ENCODE data around the gene NELL1. TPM values are rescaled to one million over a fixed set of nuclear protein-coding genes. Genes with fewer than 3 reads are reported as not detected.
A peak's percentile ranks its signal among the peaks of the same experiment; 100 is the strongest.

NELL1 gene
- total RNA-seq, 2 donors from 2014 or later: 0.09 to 0.11 TPM

- no peaks in the 10 kb centered on the region for H3K4me1 ChIP-seq (ENCODE audit: control insufficient read depth, insufficient read depth, low read length)
- no peak overlapping the region for H3K27ac Mint-ChIP-seq
- peaks cover 46% of the 10 kb centered on the region for H3K27me3 Mint-ChIP-seq (ENCODE audit: insufficient read depth)
- H3K9me3 ChIP-seq (ENCODE audit: control insufficient read depth, low read length): no peaks in the 10 kb centered on the region
- H3K27ac ChIP-seq (ENCODE audit: low read depth, low read length): no peak overlapping the region
- no peak overlapping the region for H3K9ac ChIP-seq (ENCODE audit: extremely low read depth, low read length, poor library complexity, severe bottlenecking)
- DNase-seq: peak; percentile 86
- no peak overlapping the region for H3K4me3 ChIP-seq (ENCODE audit: low read length)
- H3K4me3 Mint-ChIP-seq: no peak overlapping the region
- H3K27me3 ChIP-seq (ENCODE audit: control insufficient read depth, insufficient read depth, low read length, poor library complexity, severe bottlenecking): peaks cover 12% of the 10 kb centered on the region
- H3K36me3 Mint-ChIP-seq (ENCODE audit: low read depth): no peaks in the 10 kb centered on the region
- WGBS, 2 experiments (ENCODE audit: insufficient coverage in 1 of 2, insufficient read length in 1 of 2): 41 to 44% methylated on average over 4 of the region's 4 CpGs
- no peaks in the 10 kb centered on the region for H3K9me3 Mint-ChIP-seq
- peak; percentile 93 for TF ChIP-seq CTCF (conservative IDR thresholded peaks at IDR 0.05)
- H3K36me3 ChIP-seq (ENCODE audit: control insufficient read depth, insufficient read depth, low read length): no peaks in the 10 kb centered on the region
- H3K4me1 Mint-ChIP-seq: no peaks in the 10 kb centered on the region
Measured at GRCh38 chr11:20647976-20648565, 21.3 kb upstream of the NELL1 start.

- Mint-ChIP-seq H3K9me3 (no peaks in the 10 kb centered on the region), H3K4me1 (no peaks in the 10 kb centered on the region), H3K36me3 (ENCODE audit: low read depth) (no peaks in the 10 kb centered on the region), H3K27ac (no peak overlapping the region), H3K27me3 (ENCODE audit: insufficient read depth) (peaks cover 60% of the 10 kb centered on the region), H3K4me3 (no peak overlapping the region)
- Histone ChIP-seq H3K4me3 (ENCODE audit: low read length) (no peak overlapping the region), H3K9ac (ENCODE audit: extremely low read depth, low read length, poor library complexity, severe bottlenecking) (no peak overlapping the region), H3K36me3 (ENCODE audit: control insufficient read depth, insufficient read depth, low read length) (no peaks in the 10 kb centered on the region), H3K4me1 (ENCODE audit: control insufficient read depth, insufficient read depth, low read length) (no peaks in the 10 kb centered on the region), H3K9me3 (ENCODE audit: control insufficient read depth, low read length) (no peaks in the 10 kb centered on the region), H3K27ac (ENCODE audit: low read depth, low read length) (no peak overlapping the region), H3K27me3 (ENCODE audit: control insufficient read depth, insufficient read depth, low read length, poor library complexity, severe bottlenecking) (peaks cover 54% of the 10 kb centered on the region)
- DNase-seq: no peak
- TF ChIP-seq CTCF (conservative IDR thresholded peaks at IDR 0.05): no peak
- WGBS, 2 experiments (ENCODE audit: insufficient coverage in 1 of 2, insufficient read length in 1 of 2): 86 to 92% methylated on average over 12 to 13 of the region's 13 CpGs
Measured at GRCh38 chr11:20652150-20652806, 17.1 kb upstream of the NELL1 start.

GRCh38 chr11:20654038-20654437 is 15.3 kb upstream of the NELL1 start:
- DNase-seq: no peak
- Histone ChIP-seq H3K27ac (ENCODE audit: low read depth, low read length) (no peak overlapping the region), H3K4me3 (ENCODE audit: low read length) (no peak overlapping the region), H3K27me3 (ENCODE audit: control insufficient read depth, insufficient read depth, low read length, poor library complexity, severe bottlenecking) (peaks cover 69% of the 10 kb centered on the region), H3K9ac (ENCODE audit: extremely low read depth, low read length, poor library complexity, severe bottlenecking) (no peak overlapping the region), H3K9me3 (ENCODE audit: control insufficient read depth, low read length) (no peaks in the 10 kb centered on the region), H3K4me1 (ENCODE audit: control insufficient read depth, insufficient read depth, low read length) (no peaks in the 10 kb centered on the region), H3K36me3 (ENCODE audit: control insufficient read depth, insufficient read depth, low read length) (no peaks in the 10 kb centered on the region)
- Mint-ChIP-seq H3K4me3 (no peak overlapping the region), H3K36me3 (ENCODE audit: low read depth) (no peaks in the 10 kb centered on the region), H3K4me1 (peaks cover 6% of the 10 kb centered on the region), H3K27me3 (ENCODE audit: insufficient read depth) (peaks cover 70% of the 10 kb centered on the region), H3K9me3 (no peaks in the 10 kb centered on the region), H3K27ac (no peak overlapping the region)
- no peak for TF ChIP-seq CTCF (conservative IDR thresholded peaks at IDR 0.05)
- whole genome bisulfite sequencing, 2 experiments (ENCODE audit: insufficient coverage in 1 of 2, insufficient read length in 1 of 2): 96 to 100% methylated on average over 1 to 2 of the region's 3 CpGs
